GM19025 (cell line): ENCODE measurements around the gene GAL.

Source experiments
- ATAC-seq: cut with Tn5 transposase; IDR thresholded peaks from one replicate; pipeline ENCODE4 v1.9.1; 2021; ENCODE audit warnings: mild to moderate bottlenecking, low read depth, moderate library complexity; ENCODE audit not compliant: unreplicated experiment

Gene GAL

DNA sequence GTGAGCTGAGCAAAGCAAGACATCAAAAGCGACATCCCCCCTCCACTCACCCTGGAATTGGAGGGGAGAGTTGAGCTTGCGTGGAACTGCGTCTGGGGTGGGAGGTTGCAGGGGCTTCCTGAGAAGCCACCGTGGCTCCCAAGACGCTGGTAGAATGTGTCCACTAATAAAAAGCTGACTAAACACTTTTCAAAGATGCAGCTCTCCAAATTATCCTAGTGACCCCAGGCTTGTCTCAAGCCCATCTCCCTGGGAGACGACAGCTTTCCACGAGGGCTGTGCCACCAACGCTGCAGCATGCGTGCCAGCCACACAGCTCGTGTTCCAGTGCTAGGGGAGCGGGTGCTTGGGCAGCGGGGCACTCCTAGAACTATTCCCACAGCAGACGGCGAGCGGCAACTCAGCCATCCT, 6.3 kb upstream of the GAL start:
- no peak for ATAC-seq

DNA sequence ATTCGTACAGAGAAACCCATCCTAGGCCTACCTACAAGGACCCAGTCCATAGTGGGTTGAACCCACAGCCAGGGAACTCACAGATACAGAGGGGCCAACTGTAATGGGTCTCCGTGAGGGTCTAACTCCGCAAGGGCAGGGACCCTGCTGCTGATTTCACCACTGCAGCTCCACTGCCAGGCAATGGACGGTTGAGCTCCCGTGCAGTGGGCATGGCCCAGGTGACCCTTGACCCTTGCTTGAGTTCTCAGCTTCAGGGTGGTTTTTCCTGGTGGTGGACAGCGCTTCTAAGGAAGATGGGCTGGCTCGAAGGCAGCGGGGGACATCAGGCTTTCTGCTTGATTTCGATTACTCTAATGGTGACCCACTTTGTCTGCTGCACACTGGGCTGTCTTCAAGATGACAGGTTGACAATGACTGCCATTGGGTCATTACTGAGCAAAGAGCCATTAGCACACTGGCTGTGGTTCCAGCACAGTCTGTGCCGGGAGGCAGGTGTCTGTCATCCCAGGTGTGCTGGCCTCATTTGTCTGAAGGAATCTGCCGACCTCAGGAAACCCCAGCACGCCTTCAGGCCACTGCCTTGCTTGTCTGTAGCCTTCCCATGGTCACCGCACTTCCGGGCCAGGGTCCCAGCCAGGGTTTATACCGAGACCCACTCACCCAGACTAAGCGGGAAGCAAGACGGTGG, 3.7 kb upstream of the GAL start:
- no peak for ATAC-seq

DNA sequence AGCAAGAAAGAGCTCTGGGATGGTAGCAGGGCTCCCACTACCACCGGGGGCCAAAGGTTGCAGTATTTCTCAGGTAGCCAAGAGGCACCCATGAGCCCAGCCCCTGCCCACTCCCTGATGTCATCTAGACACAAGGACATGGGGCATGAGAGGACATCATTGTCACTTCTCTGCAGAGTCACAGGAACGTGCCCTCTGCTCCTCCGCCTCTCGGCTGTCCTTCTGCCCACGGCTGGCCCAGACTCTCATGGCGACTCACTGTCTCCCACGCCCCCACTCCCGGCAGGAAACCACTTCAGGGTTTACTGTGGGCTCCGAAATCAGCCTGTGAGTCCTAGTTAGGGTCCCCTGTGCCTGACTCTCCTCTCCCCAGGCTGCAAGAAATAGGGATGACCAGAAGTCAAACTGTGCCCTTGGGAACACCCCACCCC, 1.8 kb upstream of the GAL start:
- no peak for ATAC-seq

DNA sequence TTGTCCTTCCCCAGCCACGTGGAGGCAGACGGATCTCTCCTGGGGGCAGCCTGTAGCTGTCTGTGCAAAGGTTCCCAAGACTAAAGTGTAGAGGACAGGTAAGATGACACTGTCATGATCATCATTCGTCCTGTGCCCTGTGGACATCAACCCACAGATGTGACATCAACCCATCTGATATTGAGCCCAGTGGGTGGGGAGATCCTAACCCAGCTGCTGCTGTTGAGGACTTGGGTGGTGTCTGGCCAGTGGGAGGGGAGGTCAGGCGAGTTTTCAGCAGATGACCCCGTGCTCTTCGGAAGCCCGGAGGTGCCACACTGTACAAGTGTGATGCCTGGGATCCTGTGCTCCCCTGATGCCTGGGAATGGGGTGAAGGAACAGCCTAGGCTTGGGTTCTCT, 1.2 kb upstream of the GAL start:
- ATAC-seq = no peak

DNA sequence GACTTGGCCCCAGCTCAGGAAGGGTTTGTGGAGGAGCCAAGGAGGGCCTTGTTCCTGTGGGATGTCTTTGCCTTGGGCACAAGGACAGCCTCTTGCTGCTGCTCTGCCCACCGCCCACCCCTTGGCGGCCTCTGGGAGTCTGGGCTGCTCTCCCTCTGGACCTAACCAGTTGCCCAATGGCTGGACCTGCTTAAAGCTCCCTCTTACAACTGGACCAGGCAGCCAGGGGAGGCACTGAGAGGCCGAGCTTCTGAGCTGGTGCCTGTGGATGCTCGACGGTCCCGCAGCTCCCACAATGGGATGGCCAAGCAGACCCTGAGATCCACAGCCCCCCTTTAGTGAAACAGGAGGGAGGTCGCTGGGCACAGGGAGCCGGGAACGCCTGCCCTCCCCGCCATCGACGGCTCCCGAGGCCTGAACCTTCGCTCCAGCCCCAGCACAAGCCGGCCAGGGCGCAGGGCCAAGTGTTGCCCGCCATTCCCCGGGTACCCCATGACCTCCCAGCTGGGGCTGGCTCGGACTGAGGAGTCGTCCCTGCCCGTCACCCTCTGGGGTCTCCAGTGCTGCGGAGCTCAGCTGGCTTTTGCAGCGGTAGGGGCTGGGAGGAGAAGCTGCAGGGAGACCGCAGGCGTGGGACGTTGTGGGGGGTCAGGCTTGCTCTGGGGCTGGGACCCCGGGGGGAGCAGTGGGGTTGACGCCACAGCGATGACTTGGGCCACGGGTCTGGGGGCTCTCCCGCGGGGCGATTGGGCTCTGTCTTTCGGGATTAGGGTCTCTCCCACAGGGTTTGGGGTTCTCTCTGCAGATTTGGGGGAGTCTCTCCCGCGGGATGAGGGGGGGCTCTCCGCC, 584 bp upstream of the GAL start:
- no peak for ATAC-seq

DNA sequence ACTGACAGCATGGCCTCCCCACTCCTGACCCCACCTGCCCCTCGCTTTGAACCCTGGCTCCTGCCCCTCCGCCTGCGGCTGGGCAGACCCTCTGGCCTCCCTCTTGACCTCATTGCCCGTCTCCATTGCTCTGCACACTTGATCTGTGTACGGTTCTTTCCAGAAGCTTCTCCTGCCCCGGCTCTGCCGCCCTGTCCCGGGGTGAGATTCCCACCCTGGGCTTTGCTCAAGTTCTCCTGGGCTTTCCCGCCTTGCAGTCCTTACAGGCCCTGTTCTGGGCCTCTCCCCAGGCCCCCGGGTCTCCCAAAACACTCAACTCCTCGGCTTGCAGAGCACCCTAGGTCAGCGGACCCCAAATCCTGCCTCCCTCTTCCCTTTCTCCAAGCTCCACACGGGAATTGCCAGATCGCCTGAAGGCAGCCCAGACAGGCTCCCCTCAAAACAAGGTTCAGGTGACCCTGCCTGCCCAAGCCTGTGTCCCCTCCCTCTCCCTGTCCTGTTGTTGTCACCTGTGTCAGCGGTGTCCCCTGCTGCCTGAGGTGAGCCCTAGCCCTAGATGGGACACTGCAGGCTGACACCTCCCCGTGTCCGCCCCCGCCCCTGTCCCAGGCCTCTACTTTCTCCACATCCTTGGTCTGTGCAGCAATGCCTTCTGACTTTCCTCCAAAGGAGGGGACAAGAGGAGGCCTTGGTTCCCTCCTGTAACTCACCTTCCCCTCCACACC, 1.5 kb downstream of the GAL start:
- no peak for ATAC-seq

DNA sequence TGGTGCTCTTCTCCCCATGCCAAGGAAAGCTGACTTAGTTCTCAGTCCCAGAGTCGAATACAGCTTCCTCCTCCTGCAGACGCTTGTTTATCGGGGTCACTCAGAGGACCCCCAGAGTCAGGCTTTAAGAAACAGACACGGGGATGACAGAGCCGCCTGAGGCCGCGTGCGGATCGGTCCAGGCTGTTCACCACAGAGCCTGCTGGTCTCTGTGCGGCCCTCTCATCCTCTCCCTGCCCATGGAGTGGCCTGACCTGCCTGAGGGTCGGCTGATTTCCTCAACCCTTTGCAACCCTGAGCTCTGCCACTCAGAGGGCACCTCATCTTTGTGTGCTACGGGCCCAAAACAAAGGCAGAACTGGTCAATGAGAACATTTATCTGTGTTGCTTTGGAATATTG, 2.1 kb downstream of the GAL start:
- ATAC-seq = no peak

DNA sequence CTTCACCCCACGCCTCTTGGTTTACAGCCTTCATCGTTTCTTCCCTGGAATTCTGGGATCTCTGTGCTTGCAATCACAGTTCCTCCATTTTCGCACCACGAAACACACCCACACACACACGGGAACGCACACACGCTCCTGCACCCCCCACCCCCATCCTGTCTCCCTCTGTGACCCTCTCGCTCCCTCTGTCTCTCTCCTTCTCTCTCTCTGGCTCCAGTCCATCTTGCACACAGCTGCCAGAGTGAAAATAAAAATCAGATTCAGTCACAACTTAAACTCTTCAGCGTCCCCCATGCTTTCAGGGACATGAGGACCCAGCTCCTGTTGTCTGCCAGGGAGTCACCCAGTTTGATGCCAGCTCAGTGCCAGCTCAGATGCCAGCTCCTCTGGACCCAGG, 3.0 kb downstream of the GAL start:
- no peak for ATAC-seq

DNA sequence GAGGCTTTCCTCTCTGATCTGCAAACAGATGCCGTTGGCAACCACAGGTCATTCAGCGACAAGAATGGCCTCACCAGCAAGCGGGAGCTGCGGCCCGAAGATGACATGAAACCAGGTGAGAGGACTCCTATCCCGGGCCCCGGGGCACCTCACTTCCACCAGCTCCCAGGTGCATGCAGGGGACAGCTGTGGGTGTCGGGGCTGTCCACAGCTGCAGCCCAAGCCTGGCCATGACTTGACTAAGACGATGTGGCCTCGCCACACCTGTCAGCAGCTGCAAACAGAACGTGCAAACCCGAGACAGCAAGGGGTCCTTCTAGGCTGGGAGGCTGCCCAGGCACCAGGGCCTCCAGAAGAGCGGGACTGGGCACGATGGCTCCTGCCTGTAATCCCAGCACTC, 3.6 kb downstream of the GAL start:
- no peak for ATAC-seq

DNA sequence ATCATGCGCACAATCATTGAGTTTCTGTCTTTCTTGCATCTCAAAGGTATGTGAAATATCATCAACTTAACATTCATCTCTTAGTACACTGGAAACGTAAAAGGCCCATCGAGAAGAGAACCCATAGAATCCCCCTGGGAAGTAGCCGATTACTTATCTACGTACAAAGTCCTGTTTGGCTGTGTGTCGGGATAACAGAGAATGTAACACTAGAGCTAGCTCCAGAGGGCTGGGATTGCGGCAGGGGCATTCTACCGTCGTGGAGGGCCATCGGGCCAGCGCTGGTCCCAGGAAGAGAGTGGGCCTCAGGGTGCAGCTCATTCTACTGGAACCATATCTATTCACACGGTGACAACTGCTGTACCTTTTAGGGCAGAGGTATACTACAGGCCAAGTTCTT, 4.5 kb downstream of the GAL start:
- no peak for ATAC-seq

DNA sequence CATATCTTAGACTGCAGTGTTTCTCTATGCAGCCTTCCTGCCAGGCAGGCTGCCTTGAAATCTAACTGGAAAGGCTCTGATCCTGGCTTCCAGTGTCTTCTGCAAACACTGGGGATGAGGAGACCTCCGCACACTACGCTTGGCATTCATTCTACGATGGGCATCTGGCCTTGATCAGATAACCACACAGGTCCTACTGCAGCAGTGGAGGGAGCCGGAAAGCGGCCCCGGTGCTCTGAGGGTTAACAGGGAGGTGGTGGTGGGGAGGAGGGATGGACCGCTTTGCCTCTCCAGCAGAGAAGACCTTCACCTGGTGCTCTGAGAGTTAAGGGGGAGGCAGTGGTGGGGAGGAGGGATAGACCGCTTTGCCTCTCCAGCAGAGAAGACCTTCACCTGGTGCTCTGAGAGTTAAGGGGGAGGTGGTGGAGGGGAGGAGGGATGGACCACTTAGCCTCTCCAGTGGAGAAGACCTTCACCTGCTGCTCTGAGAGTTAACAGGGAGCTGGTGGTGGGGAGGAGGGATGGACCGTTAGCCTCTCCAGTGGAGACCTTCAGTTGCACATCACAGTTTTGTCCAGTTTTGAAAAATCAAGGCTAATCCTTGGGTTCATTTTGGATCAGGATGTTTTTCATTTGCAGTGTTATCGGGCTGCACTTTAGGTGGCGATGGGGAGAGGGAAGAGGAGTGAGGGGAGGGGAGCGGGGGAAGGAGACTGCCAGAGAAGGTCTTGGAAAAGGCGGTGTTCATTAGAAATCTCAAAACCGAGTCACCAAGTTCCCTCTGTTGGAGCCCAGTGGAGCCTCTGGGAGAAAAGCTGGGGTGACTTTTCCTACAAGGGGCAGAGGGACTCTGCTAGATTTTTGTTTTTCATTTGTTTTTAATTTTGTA, 5.6 kb downstream of the GAL start:
- no peak for ATAC-seq

DNA sequence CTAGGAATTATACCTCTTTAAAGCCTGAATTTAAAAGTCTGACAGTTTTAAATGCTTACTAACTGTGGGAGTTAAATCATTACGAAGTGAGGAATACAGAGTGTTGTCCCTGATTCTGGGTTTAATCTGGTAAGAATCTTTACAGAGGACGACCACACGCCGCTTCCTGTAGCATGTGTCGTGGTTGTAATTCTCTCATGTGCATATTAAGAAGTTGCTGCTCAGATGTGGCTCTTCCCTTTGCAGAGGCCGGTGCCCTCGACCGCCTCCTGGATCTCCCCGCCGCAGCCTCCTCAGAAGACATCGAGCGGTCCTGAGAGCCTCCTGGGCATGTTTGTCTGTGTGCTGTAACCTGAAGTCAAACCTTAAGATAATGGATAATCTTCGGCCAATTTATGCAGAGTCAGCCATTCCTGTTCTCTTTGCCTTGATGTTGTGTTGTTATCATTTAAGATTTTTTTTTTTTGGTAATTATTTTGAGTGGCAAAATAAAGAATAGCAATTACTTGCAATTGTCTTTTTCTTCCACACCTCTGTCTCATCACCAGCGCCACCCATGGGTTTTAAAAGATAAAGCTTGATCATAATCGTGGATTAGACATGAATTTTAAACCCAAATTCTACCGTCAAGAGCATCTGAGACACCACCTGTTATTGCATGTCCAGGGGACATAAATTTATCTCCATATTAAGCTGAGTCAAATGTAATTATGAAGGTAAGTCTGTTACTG, 6.5 kb downstream of the GAL start:
- ATAC-seq = no peak

DNA sequence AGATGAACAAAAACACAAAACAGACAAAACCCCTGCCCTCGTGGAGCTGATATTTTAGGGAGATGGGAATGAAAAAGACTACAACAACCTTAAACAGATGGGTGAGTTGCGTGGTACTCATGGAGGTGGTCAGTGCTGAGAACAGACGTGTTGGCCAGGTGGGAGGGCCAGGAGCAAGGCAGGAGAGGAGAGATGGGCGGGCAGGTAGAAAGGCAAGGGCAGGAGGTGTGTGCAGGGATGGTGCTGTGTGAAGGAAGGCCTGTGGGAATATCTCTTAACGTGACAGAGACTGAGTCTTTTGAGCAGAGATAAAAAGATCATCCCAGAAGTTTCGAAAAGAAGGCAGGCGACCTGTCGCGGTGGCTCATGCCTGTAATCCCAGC, 7.0 kb downstream of the GAL start:
- no peak for ATAC-seq

DNA sequence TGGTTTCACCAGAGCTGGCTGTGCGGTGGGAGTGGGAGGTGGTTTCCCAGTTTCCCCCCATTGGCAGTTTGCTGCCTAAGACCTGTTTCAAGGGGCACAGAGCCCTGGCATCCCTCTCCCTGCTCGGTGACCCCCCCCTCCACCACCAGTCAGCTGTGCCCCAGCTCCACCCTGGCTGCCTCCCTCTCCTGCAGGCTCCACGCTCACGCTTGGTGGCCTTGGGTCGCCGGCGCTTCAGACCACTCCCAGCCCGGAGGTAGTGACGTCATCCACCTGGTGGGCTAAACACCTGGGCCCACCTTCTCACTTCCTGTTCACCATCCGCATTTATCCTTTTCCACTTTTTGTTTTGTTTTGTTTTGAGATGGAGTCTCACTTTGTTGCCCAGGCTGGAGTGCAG, 7.8 kb downstream of the GAL start:
- no peak for ATAC-seq

DNA sequence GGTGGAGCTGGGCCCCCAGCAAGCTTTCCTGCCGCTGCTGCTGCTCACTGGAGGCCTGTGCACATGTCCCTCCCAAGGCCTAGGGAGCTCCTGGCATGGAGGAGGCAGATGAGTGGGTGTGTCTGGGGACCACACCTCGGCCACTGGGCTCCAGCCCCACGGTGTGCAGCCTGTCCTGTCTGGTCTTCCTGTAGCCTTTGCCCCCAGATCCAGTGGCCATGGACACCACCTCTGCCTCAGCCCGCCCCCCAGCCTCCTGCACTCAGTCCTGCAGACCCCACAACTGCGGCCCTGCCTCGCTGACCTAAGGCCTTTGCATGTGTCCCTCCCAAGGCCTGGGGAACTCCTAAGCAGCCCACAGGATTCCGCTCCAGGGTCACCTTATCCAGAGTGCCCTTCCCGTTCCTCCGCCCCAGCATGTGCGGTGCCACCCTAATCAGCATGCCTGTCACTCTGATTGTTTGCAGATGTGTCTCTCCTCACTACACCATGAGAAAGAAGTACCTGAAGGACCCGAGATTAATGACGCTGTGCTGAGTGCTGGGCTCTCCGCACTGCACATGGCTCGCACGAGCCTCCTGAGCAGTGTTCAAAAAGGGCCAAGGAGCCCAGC, 8.6 kb downstream of the GAL start:
- ATAC-seq = no peak

DNA sequence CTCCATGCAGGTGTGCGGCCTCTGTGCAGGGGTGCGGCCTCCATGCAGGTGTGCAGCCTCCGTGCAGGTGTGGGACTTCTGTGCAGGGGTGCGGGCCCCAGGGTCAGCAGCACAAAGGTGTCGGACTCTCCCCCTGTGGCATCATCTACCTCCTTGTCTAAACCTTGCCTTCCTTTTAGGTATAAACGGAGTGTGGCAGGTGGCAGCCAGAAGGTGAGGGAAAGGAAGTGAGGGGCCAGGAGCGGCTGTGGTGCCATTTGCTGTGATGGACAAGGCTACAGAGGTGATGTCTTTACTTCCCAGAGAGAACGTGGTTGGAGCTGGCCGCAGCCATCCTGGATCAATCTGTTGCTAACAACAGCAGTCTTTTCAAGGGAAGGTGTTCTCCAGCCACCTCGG, 9.1 kb downstream of the GAL start:
- no peak for ATAC-seq

DNA sequence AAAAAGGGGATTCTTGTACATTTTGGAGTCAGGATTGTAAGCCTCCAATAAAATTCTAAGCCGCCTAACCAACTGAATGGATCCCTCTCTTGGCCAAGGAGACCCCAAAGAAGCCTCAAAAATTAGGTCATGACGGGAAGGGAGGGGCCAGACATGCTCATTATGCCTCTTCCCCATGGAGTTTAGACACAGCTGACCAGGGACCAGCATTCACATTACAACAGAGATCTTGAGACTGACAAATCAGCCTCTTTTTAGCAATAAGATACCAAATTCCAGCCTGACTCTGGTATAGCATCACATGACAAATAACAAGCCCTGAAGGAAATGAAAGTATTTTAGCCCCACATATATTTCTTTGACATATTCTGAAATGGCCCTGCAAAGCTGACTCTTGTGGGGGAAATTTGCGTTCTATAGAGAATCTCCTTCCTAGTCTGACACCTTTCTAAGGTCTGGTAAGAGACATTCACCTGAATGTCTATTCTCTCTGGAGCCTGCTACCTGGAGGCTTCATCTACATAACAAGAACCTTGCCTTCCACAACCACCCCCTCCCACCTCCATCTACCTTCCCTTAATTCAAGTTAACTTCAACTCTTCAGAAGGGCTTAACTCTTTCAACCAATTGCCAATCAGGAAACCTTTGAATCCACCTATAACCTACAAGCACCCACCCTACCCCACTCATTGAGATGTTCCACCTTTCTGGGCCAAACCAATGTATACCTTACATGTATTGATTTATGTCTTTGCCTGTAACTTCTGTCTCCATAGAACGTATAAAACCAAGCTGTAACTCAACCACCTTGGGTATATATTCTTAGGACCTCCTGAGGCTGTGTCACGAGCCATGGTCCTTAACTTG, 10.3 kb downstream of the GAL start:
- no peak for ATAC-seq

DNA sequence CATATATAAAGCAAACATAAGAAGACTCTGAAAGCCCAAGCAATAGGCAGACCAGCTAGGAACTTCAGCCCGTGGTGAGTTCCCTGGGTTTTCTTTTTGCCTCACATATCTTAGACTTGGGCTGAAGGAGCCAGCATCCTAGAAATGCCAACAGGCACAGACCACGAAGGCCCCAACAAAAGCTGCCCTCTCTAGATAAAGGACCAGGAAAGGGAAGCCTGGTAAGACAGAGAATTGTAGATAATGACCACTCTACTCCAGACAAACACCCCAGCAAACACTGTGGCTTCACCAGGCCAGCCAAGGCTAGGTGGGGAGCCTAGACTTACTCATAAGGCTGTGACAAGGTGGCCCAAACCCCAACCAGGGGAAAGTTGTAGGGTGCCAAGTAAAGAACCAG, 11.2 kb downstream of the GAL start:
- no peak for ATAC-seq

DNA sequence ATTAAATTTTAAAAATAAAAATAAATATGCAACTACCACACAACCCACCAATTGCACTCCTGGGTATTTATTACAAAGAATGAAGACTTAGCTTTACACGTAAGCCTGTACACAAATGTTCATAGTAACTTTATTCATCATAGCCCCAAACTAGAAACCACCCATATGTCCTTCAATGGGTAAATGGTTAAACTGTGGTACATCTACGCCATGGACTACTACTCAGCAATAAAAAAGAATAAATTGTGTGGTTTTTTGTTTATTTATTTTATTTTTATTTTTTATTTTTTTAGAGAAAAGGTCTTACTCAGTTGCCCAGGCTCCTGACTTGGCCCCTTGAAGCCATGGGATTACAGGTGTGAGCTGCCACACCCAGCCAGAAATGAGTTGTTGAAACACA, 14.6 kb downstream of the GAL start:
- no peak for ATAC-seq
